IPS DF 4.7 (cell line): Measurements from ENCODE around the gene TANC1.

Experiments
- DNase-seq: peaks from one replicate; pipeline ENCODE4 v3.0.0-alpha.2; 2013; ENCODE audit warnings: low spot score; ENCODE audit errors: extremely low read depth

TANC1 gene

DNA sequence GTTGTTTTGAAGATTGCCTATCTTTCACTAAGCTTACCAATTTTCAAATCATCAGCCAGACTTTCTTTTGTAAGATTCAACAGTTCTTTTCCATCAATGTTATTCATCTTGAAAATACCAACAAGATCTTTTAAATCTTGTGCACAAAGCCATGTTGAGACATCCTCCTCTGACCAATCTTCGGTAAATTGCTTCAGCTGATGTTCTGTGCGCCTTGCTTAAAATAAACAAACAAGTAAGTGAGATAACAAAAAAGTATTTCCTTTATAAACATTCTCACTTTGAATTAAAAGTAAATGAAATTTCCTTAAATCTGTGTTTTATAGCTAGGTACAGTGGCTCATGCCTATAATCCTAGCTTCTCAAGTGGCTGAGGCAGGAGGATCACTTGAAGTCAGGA lies 287.7 kb downstream of the TANC1 start:
- DNase-seq: no peak

- no peak for DNase-seq
Observed at GRCh38 chr2:159262226-159262625, 293.8 kb downstream of the TANC1 start.

DNA sequence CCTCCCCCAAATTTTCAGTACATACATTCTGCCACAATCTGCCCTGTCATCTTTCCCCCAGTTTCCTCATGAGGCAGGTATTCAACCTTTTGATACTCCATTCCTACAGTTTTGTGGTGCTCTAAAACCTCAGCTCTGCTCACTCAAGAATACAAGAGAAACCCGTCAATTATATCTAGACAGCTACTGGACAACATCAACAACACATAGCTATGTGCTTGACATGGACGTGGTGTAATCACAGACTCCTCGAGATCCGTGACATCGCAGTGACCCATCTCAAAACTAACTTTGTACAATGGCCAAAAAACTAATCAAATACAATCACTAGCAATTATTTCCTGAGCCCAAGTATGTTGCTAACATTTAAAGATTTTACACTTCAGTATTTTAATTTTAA lies 294.5 kb downstream of the TANC1 start:
- DNase-seq: no peak

DNA sequence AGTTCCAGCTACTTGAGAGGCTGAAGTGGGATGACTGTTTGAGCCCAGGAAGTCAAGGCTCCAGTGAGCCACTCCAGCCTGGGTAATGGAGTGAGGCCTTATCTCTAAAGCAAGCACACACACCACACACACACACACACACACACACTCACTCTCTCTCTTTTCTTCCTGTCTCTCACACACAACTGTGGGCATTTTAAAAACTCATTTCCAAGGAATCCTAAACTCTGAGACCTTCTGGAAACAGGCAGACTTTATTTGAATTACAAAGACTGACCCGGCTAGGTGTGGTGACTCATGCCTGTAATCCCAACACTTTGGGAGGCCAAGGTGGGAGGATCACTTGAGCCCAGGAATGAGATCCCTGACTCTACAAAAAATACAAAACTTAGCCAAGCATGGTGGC lies 296.7 kb downstream of the TANC1 start:
- DNase-seq: no peak

DNA sequence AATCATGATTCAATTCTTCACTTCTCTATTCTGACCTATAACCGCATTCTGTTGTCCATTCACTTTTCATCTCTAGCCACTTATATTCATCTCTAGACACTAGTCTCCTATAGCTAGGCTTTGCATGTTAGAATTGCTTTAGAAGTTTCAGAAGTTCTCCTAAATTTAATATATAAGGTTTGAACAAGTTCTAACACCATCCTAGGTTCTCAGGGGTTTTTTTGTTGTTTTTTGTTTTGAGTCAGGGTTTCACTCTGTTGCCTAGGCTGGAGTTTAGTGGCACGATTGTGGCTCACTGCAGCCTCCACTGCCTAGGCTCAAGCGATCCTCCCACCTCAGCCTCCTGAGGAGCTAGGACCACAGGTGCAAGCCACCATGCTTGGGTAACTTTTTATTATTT lies 298.1 kb downstream of the TANC1 start:
- no peak for DNase-seq

- DNase-seq: no peak
Observed at GRCh38 chr2:159267921-159268320, 299.5 kb downstream of the TANC1 start.

DNA sequence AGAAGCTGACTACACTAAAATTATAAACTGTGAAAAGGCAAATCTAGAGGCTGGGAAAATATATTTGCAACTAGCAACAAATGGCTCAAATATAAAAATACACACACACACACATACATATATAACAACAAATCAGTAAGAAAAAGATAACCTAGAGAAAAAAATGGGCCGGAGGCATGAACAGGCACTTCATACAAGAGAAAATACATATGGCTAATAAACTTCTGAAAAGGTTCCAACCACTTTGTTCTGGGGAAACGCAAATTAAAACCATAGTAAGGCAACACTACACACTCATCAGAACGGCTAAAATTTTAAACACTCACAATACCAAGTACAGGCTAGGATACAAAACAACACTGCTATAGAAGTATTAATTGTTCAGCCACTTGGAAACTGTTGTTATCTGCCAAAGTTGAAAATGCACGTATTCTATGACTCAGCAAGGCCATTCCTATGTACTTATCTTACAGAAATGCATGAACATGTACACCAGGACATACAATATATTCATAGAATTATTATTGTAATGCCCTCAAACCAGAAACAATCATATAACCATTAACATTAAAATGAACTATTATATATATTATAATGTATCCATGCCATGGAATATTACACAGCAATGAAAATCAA lies 302.4 kb downstream of the TANC1 start:
- DNase-seq: no peak

DNA sequence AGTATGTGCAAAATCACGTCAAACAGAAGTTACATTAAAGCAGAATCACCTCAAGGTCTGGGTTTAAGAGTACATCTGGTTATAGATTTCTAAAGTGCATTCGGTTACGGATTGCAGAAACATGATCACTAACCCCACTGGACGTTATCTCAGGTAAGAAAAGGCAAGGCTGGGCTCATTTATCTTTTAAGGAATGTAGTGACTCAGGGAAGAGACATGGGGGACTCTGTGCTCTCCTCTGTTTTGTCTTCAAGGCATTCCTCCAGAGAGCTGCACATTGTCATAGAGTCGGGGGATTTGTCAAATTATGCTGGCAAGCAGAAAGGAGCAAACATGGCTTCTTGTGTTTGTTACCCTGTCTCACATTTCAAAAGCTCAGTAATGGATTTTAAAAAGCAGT lies 303.7 kb downstream of the TANC1 start:
- DNase-seq: no peak

DNA sequence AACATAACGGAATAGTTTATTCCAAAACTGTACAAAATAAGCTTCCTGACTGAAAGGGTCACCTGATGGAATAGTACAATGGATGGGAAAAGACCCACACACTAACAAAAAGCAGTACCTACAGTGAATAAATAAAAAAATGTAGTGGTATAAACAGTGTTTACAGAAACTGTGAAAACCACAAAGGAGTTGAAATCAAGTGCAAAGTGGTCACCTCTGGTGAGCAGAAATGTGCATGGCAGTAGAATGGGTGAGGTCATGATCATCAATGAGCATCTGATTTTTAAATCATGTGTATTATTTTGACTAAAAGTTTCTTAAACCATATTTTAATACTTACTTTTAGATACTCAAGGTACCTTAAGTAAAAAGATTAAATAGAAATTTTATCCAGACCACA lies 306.7 kb downstream of the TANC1 start:
- DNase-seq: no peak

GRCh38 chr2:159279700-159280099 lies 311.3 kb downstream of the TANC1 start:
- DNase-seq: no peak

DNA sequence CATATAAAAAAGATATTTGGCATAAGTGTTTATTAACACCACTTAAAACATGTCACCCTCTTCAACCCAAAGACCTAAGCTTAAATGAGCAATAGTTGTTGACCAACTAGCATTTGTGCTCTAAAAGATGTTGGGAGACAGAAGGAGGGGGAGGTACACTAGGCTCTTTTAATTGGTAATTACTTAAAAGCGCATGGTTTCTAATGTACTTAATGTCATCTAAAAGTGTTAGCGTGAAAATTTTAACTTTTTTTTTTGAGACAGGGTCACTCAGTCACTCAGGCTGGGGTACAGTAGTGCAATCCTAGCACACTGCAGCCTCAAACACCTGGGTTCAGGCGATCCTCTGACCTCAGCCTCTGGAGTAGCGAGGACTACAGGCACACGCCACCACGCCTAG lies 312.6 kb downstream of the TANC1 start:
- no peak for DNase-seq
